IPS-15b (cell line): ENCODE results near the gene DLGAP1.
"Not testable (repeated sequence)": the region's sequence is repeated elsewhere in the genome, so short reads cannot be mapped to it uniquely, and the experiment has no call there.

Source experiments
- H3K27me3 ChIP-seq: one replicate; pipeline ENCODE4 v1.6.1; 2013; ENCODE audit warnings: low read length; ENCODE audit not compliant: control insufficient read depth, insufficient read depth
- H3K36me3 ChIP-seq: one replicate; pipeline ENCODE4 v1.6.1; 2013; ENCODE audit warnings: low read length; ENCODE audit not compliant: control insufficient read depth, insufficient read depth
- H3K4me1 ChIP-seq: one replicate; pipeline ENCODE4 v1.6.1; 2013; ENCODE audit warnings: mild to moderate bottlenecking, low read length; ENCODE audit not compliant: control insufficient read depth, insufficient read depth
- H3K4me3 ChIP-seq: one replicate; pipeline ENCODE4 v1.5.1; 2013; ENCODE audit warnings: low read depth, low read length
- H3K9ac ChIP-seq: one replicate; pipeline ENCODE4 v1.6.1; 2013; ENCODE audit warnings: low read depth, mild to moderate bottlenecking, low read length
- H3K9me3 ChIP-seq: one replicate; pipeline ENCODE4 v1.6.1; 2013; ENCODE audit warnings: mild to moderate bottlenecking, low read length; ENCODE audit not compliant: control insufficient read depth, insufficient read depth

The DLGAP1 gene

DNA sequence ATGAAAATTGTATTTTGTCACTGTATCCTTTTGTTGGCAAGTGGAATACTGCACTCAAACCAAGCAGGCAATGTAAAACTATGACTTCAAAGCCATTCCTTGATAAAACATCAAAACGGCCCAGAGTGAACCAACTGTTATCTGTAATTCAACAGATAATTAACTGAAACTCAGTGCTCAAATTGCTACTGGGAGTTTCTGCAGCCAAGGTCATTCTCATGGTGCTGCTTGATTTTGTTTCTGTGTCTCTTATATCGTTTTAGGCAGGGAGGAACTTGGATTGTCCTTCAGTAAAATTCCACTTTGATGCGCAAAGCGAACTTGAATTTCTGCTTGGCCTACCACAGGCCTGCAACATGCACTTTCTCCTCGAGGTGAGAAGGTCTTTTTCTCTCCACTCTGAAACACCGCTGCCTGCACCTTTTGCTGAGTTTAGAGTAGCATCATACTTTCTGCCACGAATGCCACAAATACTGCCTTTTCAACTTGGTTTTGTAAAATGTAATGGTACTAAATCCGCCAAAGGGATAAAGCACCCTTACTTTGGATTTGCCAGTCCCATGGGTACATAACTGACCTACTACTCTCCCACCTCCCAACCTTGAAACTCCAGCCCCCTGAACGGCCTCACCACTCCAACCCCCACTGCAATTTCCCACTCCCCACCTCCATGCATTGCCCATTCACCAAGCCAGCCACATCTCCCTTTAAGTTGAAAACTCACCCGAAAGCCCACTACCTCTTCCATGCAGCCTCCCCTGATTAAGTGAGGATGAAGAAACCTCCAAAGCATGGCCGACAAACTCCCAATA lies 800.5 kb downstream of the DLGAP1 start:
- H3K36me3 ChIP-seq: no peaks in the 10 kb centered on the region
- no peaks in the 10 kb centered on the region for H3K4me1 ChIP-seq
- H3K4me3 ChIP-seq: no peak overlapping the region
- no peaks in the 10 kb centered on the region for H3K27me3 ChIP-seq
- no peak overlapping the region for H3K9ac ChIP-seq
- no peaks in the 10 kb centered on the region for H3K9me3 ChIP-seq

DNA sequence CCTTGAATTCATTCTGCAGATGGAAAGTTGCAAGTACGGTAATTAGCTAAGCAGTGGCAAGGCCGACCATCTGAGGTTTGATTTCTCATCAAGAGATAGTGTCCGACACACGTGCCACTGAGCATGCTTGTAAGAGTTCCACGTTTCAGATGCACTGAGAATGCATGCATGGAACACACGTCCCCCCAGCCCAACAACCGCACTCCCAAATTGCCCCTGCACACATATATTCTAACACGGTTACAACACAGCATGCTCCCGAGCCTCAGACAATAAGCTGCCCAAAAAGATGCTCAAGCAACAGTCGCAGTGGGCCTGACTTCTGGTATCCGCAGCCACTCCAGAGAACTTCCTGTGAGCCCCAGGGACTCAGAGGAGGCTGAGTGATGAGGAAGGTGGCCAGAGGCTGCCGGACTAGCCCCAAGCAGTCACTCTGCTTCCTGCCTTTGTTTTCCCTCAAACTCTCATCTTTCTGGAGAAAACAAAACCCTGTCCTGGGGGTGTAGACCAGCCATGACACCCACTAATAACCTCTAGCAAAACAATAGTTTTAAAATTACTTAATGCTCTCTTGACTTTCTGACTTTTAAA lies 801.2 kb downstream of the DLGAP1 start:
- no peaks in the 10 kb centered on the region for H3K36me3 ChIP-seq
- no peaks in the 10 kb centered on the region for H3K9me3 ChIP-seq
- H3K27me3 ChIP-seq: no peaks in the 10 kb centered on the region
- no peak overlapping the region for H3K9ac ChIP-seq
- H3K4me1 ChIP-seq: peaks cover 5% of the 10 kb centered on the region
- no peak overlapping the region for H3K4me3 ChIP-seq

DNA sequence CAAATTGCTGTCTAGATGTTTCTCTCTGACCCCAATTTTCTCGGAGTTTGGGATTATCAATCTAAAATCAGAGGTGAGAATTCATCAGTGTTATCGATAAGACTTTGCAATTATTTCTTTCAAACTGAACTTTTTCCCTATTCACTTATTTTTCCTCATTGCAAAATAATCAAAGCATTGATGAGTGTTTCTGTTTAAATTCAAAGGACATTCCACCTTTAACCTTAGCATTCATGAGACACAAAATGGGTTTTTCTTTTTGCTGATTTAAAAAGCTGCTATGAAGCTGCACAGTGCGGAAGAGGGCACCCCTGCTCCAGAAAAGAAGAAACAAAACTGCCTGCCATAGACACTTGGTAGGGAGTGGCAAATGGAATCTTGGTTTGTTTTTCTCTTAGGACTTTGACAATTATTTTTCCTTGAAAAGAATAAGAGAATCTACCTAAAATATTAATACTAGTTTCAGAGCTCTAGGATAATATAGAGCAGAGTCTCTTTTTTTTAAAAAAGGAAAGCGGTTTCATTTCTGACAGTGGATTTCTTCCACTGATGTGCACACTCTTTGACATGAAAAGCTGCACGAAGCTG lies 801.8 kb downstream of the DLGAP1 start:
- Histone ChIP-seq H3K4me1 (peaks cover 11% of the 10 kb centered on the region), H3K9ac (no peak overlapping the region), H3K27me3 (no peaks in the 10 kb centered on the region), H3K4me3 (no peak overlapping the region), H3K36me3 (no peaks in the 10 kb centered on the region), H3K9me3 (no peaks in the 10 kb centered on the region)

DNA sequence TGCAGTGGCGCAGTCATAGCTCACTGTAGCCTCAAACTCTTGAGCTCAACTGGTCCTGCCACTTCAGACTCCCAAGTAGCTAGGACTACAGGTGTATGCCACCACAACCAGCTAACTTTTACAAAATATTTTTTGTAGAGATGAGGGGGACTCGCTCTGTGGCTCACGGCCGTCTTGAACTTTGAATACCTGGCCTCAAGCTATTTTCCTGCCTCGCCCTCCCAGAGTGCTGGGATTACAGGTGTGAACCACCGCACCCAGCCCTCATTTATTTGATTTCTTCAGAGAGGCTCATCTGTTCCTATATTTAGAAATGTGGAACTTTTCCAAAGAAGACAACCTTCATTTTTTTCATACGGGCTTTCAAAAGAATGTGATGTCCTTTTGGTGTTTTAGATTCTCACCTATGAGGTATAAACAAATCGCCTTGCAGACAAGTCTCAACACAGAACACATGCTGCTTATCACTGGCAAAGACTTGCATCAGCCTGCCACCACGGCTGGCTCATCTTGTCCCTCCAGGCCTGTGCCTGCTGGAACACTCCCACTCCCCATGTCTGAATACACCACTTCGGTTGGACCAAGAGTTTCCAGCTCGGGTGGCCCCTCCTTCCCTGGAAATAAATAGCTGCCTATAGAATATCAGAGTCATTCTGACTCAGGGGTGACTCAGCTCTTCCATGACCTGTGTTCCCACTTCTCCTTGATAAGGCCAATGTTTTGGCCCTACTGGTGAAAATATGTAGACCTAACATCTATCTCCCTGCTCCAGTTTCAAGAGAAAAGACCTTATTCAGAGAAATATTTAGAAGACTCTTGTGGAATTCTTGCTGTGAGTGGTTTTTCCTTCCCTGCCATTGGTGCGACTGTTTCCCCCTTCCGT lies 802.5 kb downstream of the DLGAP1 start:
- no peak overlapping the region for H3K4me3 ChIP-seq
- no peaks in the 10 kb centered on the region for H3K9me3 ChIP-seq
- H3K4me1 ChIP-seq: peaks cover 15% of the 10 kb centered on the region
- no peak overlapping the region for H3K9ac ChIP-seq
- H3K36me3 ChIP-seq: no peaks in the 10 kb centered on the region
- H3K27me3 ChIP-seq: no peaks in the 10 kb centered on the region

DNA sequence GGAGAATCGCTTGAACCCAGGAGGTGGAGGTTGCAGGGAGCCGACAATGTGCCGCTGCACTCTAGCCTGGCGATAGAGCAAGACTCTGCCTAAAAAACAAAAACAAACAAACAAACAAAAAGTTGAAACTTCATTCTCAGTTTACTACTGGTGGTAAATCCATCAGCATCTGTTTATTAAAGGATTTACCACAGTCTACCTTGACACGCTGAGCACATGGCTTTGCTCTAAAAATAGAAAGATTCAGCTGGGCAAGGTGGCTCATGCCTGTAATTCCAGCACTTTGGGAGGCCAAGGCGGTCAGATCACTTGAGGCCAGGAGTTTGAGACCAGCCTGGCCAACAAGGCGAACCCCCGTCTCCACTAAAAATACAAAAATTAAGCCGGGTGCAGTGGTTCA lies 803.8 kb downstream of the DLGAP1 start:
- H3K4me3 ChIP-seq: no peak overlapping the region
- H3K9me3 ChIP-seq: no peaks in the 10 kb centered on the region
- H3K4me1 ChIP-seq: peaks cover 15% of the 10 kb centered on the region
- H3K9ac ChIP-seq: no peak overlapping the region
- no peaks in the 10 kb centered on the region for H3K36me3 ChIP-seq
- H3K27me3 ChIP-seq: no peaks in the 10 kb centered on the region

DNA sequence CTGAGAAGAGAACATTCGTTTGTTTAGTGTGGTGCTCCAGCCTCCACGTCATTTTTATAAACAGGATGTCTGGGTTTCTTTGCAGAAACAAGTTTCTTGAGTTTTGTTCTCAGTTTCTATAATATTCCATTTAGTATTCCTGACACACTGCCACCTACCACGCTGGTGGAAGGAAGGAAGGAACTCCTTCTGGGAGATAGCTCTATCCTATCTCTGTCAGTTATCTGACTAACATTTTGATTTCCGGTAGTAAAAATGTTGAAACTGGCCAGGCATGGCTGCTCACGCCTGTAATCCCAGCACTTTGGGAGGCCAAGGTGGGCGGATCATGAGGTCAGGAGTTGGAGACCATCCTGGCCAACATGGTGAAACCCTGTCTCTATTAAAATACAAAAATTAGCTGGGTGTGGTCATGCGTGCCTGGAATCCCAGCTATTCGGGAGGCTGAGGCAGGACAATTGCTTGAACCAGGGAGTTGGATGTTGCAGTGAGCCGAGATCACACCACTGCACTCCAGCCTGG lies 804.5 kb downstream of the DLGAP1 start:
- not testable (repeated sequence) for H3K27me3 ChIP-seq, H3K4me3 ChIP-seq, H3K36me3 ChIP-seq, H3K9ac ChIP-seq, H3K9me3 ChIP-seq
- peaks cover 15% of the 10 kb centered on the region for H3K4me1 ChIP-seq

DNA sequence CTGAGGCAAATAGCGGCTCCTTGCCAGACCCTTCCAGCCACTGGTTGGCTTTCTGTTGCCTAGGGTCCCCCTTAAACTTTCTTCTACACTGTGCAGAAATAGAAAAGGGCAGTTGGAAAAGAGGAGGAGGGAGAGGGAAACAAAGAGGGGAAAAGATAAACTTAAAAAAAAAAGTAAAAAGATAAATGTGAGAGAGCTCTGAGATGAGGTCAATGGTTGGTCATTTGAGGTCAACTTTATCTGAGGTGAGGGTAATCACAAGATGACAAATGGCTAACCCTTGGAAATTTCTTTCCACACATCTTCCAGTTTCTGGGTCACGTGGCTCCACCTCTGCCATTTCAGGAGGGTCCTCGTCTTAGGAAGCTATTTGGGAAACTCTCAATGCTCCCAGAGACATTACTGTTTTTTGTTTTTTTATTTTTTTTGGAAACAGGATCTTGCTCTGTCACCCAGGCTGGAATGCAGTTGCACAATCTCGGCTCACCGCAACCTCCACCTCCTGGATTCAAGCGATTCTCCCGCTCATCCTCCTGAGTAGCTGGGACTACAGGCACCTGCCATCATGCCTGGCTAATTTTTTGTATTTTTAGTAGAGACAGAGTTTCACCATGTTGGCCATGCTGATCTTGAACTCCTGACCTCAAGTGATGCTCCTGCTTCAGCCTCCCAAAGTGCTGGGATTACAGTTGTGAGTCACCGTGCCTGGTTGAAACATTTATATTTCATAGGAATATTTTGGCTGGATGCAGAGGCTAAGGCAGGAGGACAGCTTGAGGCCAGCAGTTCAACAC lies 805.3 kb downstream of the DLGAP1 start:
- no peaks in the 10 kb centered on the region for H3K27me3 ChIP-seq
- no peaks in the 10 kb centered on the region for H3K9me3 ChIP-seq
- H3K4me1 ChIP-seq: peaks cover 15% of the 10 kb centered on the region
- H3K36me3 ChIP-seq: no peaks in the 10 kb centered on the region
- no peak overlapping the region for H3K9ac ChIP-seq
- H3K4me3 ChIP-seq: no peak overlapping the region

DNA sequence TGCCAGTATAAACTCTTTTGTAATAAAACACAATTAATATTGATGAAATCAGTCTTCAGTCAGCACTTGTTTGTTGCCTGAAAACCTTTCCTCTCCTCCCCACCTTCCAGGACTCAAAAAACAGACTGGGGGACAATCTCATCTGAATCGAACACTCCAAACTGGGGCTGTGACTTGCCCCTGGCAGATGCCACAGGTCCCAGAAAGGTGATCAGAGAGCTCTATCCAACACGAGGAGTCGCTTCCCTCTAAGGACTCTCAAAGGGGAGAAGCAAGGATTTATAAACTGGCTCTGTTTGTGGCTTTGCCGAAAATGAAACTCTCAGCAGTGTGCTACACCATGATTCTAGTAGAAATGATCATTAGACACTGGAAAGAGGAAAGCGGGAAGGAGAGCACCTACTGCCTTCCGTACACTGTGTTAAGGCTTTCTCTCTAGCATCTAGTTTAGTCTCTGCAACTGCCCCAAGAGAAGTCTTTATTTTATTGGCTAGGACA lies 805.9 kb downstream of the DLGAP1 start:
- H3K27me3 ChIP-seq: no peaks in the 10 kb centered on the region
- H3K9ac ChIP-seq: no peak overlapping the region
- no peaks in the 10 kb centered on the region for H3K36me3 ChIP-seq
- H3K4me3 ChIP-seq: no peak overlapping the region
- no peaks in the 10 kb centered on the region for H3K9me3 ChIP-seq
- peaks cover 15% of the 10 kb centered on the region for H3K4me1 ChIP-seq

DNA sequence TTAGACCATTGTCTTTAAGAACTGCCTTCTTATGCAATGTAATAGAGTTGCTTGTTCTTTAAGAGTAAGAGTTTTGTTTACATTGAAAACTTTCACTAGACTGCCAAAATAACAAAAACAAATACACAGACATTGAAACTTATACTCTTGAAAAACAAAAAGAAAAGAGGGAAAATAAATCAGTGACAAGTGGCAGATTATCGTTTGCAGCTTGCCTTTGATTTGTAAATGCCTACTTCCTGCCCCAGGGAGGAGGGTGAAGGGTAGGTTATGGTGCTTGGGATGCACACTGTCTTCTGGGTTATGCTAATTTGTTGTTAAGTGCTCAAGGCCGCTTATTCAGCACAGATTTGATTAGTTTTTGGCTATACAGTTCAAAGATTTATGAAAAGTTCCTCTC lies 806.5 kb downstream of the DLGAP1 start:
- H3K4me3 ChIP-seq: no peak overlapping the region
- H3K36me3 ChIP-seq: no peaks in the 10 kb centered on the region
- no peaks in the 10 kb centered on the region for H3K9me3 ChIP-seq
- no peaks in the 10 kb centered on the region for H3K27me3 ChIP-seq
- H3K9ac ChIP-seq: no peak overlapping the region
- peaks cover 15% of the 10 kb centered on the region for H3K4me1 ChIP-seq

DNA sequence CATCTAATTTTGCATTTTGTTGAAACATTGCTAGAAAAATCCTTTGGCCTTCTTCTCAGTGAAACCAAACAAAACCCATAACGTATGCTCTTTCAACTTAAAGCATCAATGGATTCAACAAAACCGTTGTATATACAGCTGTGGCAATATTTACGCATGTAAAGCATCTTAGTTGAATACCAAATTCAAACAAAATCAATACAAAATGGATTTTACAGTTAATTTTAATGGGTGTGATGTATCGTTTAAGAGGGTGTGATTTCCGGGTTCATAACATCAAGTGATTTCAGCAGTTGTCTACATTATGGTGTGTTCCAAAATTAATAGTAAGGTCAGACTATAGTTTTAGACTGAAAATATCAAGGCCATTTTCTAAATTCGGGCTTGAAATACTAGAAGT lies 806.9 kb downstream of the DLGAP1 start:
- Histone ChIP-seq H3K9me3 (no peaks in the 10 kb centered on the region), H3K9ac (no peak overlapping the region), H3K36me3 (no peaks in the 10 kb centered on the region), H3K4me1 (peaks cover 15% of the 10 kb centered on the region), H3K4me3 (no peak overlapping the region), H3K27me3 (no peaks in the 10 kb centered on the region)

DNA sequence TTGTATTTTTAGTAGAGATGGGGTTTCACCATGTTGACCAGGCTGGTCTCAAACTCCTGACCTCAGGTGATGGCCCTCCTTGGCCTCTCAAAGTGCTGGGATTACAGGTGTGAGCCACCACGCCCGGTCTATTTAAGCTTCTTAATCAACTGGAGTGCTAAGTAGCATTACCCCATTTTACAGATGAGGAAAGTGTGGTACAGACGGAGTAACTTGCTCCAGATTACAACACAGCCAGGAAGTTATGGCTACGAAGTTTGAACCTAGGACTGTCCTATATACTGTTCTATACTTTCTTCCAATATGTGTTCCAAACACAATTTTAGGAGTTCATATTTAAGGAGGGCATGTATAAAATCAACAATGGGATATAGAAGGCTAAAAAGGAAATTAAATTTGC lies 807.5 kb downstream of the DLGAP1 start:
- H3K27me3 ChIP-seq: no peaks in the 10 kb centered on the region
- H3K36me3 ChIP-seq: no peaks in the 10 kb centered on the region
- no peak overlapping the region for H3K9ac ChIP-seq
- H3K4me1 ChIP-seq: peaks cover 15% of the 10 kb centered on the region
- no peak overlapping the region for H3K4me3 ChIP-seq
- H3K9me3 ChIP-seq: no peaks in the 10 kb centered on the region
